H9 (cell line): Measurements from ENCODE around the gene ELP1. TPM values are rescaled to one million over a fixed set of nuclear protein-coding genes. Genes with fewer than 3 reads are reported as not detected.

ENCODE experiments used
- DNase-seq: peaks from one replicate; pipeline ENCODE4 v3.0.0-alpha.2; 2017
- H2AFZ ChIP-seq: one replicate; pipeline ENCODE4 v1.6.1; 2013; ENCODE audit warnings: mild to moderate bottlenecking, low read length, control low read depth, moderate library complexity
- H2AK5ac ChIP-seq: 2 replicates; pipeline ENCODE4 v1.6.1; 2013; ENCODE audit warnings: low read length, control low read depth, mixed read lengths; ENCODE audit not compliant: insufficient read length
- H2BK120ac ChIP-seq: one replicate; pipeline ENCODE4 v1.6.1; 2013; ENCODE audit warnings: low read depth, mild to moderate bottlenecking, low read length, control low read depth, inconsistent platforms; ENCODE audit not compliant: poor library complexity, severe bottlenecking
- H2BK12ac ChIP-seq: 2 replicates; pipeline ENCODE4 v1.6.1; 2013; ENCODE audit warnings: low read length, control low read depth, mixed read lengths, low read depth; ENCODE audit not compliant: insufficient read length
- H2BK15ac ChIP-seq: 2 replicates; pipeline ENCODE4 v1.6.1; 2013; ENCODE audit warnings: low read depth, low read length, control low read depth
- H2BK20ac ChIP-seq: one replicate; pipeline ENCODE4 v1.6.1; 2013; ENCODE audit warnings: low read depth, mild to moderate bottlenecking, low read length, control low read depth, inconsistent platforms; ENCODE audit not compliant: poor library complexity, severe bottlenecking
- H2BK5ac ChIP-seq: 2 replicates; pipeline ENCODE4 v1.6.1; 2013; ENCODE audit warnings: low read length, control low read depth, mixed read lengths; ENCODE audit not compliant: insufficient read length
- H3K14ac ChIP-seq: 2 replicates; pipeline ENCODE4 v1.6.1; 2013; ENCODE audit warnings: low read length, control low read depth; ENCODE audit not compliant: insufficient read depth
- H3K18ac ChIP-seq: 2 replicates; pipeline ENCODE4 v1.6.1; 2013; ENCODE audit warnings: low read depth, mild to moderate bottlenecking, mixed read lengths, low read length, control low read depth; ENCODE audit not compliant: insufficient read length
- H3K23ac ChIP-seq: 2 replicates; pipeline ENCODE4 v1.6.1; 2013; ENCODE audit warnings: low read length, control low read depth, mixed read lengths, low read depth; ENCODE audit not compliant: insufficient read length
- H3K23me2 ChIP-seq: 2 replicates; pipeline ENCODE4 v1.6.1; 2013; ENCODE audit warnings: low read depth, mild to moderate bottlenecking, mixed read lengths, low read length, control low read depth; ENCODE audit not compliant: insufficient read length, poor library complexity, severe bottlenecking
- H3K27ac ChIP-seq: 2 replicates; pipeline ENCODE4 v1.5.1; 2013; ENCODE audit warnings: low read length, control low read depth, mixed read lengths, low read depth; ENCODE audit not compliant: insufficient read length
- H3K27me3 ChIP-seq: 2 replicates; pipeline ENCODE4 v1.6.1; 2013; ENCODE audit warnings: low read length, control low read depth, inconsistent platforms; ENCODE audit not compliant: insufficient read depth
- H3K4ac ChIP-seq: 2 replicates; pipeline ENCODE4 v1.6.1; 2013; ENCODE audit warnings: low read depth, mild to moderate bottlenecking, control low read depth, inconsistent platforms, low read length, moderate library complexity
- H3K4me1 ChIP-seq: 2 replicates; pipeline ENCODE4 v1.6.1; 2013; ENCODE audit warnings: low read length, control low read depth, inconsistent platforms; ENCODE audit not compliant: insufficient read depth
- H3K4me2 ChIP-seq: 2 replicates; pipeline ENCODE4 v1.6.1; 2013; ENCODE audit warnings: low read length, control low read depth, mixed read lengths; ENCODE audit not compliant: insufficient read length, insufficient read depth
- H3K56ac ChIP-seq: 2 replicates; pipeline ENCODE4 v1.6.1; 2013; ENCODE audit warnings: low read depth, mild to moderate bottlenecking, mixed read lengths, low read length, control low read depth; ENCODE audit not compliant: insufficient read length
- H3K79me1 ChIP-seq: 2 replicates; pipeline ENCODE4 v1.6.1; 2013; ENCODE audit warnings: low read depth, mild to moderate bottlenecking, moderate library complexity, low read length, control low read depth, inconsistent platforms; ENCODE audit not compliant: insufficient read depth, poor library complexity, severe bottlenecking
- H3K79me2 ChIP-seq: 2 replicates; pipeline ENCODE4 v1.6.1; 2013; ENCODE audit warnings: low read length, control low read depth, inconsistent platforms; ENCODE audit not compliant: insufficient read depth
- H3K9ac ChIP-seq: 2 replicates; pipeline ENCODE4 v1.6.1; 2013; ENCODE audit warnings: low read length, control low read depth, mixed read lengths; ENCODE audit not compliant: insufficient read length; ENCODE audit errors: extremely low read depth
- H3K9me3 ChIP-seq: one replicate; pipeline ENCODE4 v1.6.1; 2013; ENCODE audit warnings: low read depth, low read length, inconsistent platforms; ENCODE audit not compliant: control insufficient read depth
- H3T11ph ChIP-seq: one replicate; pipeline ENCODE4 v1.6.1; 2013; ENCODE audit warnings: mild to moderate bottlenecking, low read length, control low read depth, inconsistent platforms
- H4K20me1 ChIP-seq: one replicate; pipeline ENCODE4 v1.6.1; 2013; ENCODE audit not compliant: control insufficient read depth, insufficient read length, insufficient read depth
- H4K5ac ChIP-seq: 2 replicates; pipeline ENCODE4 v1.6.1; 2013; ENCODE audit warnings: low read depth, mild to moderate bottlenecking, mixed read lengths, low read length, control low read depth; ENCODE audit not compliant: insufficient read length
- H4K8ac ChIP-seq: replicated peaks from 2 replicates; pipeline ENCODE4 v1.6.1; 2013; ENCODE audit warnings: low read length, control low read depth, mixed read lengths, low read depth; ENCODE audit not compliant: insufficient read length
- H4K91ac ChIP-seq: 2 replicates; pipeline ENCODE4 v1.6.1; 2013; ENCODE audit warnings: low read depth, mild to moderate bottlenecking, moderate library complexity, mixed read lengths, low read length, control low read depth; ENCODE audit not compliant: insufficient read length
- H3K27ac Mint-ChIP-seq, 3 experiments: 2 replicates in 2 of 3; 3 replicates in 1 of 3; pipeline ENCODE4 v1.8.0; 2020 to 2021; ENCODE audit warnings: mixed read lengths in 3 of 3, mild to moderate bottlenecking in 1 of 3, moderate library complexity in 1 of 3
- H3K27me3 Mint-ChIP-seq: 2 replicates; pipeline ENCODE4 v1.8.0; 2021; ENCODE audit warnings: low read depth, mild to moderate bottlenecking, moderate library complexity, mixed read lengths
- H3K36me3 Mint-ChIP-seq, 3 experiments: 2 replicates in 2 of 3; 3 replicates in 1 of 3; pipeline ENCODE4 v1.8.0; 2020 to 2021; ENCODE audit warnings: low read depth in 3 of 3, mixed read lengths in 3 of 3; ENCODE audit not compliant: insufficient read depth in 1 of 3
- H3K4me1 Mint-ChIP-seq, 2 experiments: 2 replicates each; pipeline ENCODE4 v1.8.0; 2020; ENCODE audit warnings: mixed read lengths in 2 of 2
- H3K4me3 Mint-ChIP-seq, 2 experiments: 2 replicates in 1 of 2; 3 replicates in 1 of 2; pipeline ENCODE4 v1.8.0; 2020 to 2021; ENCODE audit warnings: mild to moderate bottlenecking in 2 of 2, mixed read lengths in 2 of 2, moderate library complexity in 1 of 2
- H3K9me3 Mint-ChIP-seq, 2 experiments: 2 replicates in 1 of 2; 3 replicates in 1 of 2; pipeline ENCODE4 v1.8.0; 2020; ENCODE audit warnings: mild to moderate bottlenecking in 2 of 2, mixed read lengths in 2 of 2, moderate library complexity in 1 of 2
- WGBS: extraction: QIAGEN DNeasy Blood & Tissue Kit; methylation state at CpG from one replicate; pipeline ENCODE4 v1.1.7; 2013; ENCODE audit warnings: missing lambda C conversion rate, low lambda C conversion rate, mixed read lengths; ENCODE audit not compliant: insufficient read length; ENCODE audit errors: extremely low coverage; 5-methylcytosine and 5-hydroxymethylcytosine counted together
- total RNA-seq: library from RNA; stranded (reverse); gene quantifications from 2 replicates; pipeline ENCODE4 v1.2.1, GENCODE V29; 2021
- TF ChIP-seq, protein P1 (sequence below): fragments of 200-600 bp; sonication (generic); conservative IDR thresholded peaks from 3 replicates; pipeline ENCODE4 v1.8.0; 2021; ENCODE audit warnings: antibody characterized with exemption, mild to moderate bottlenecking

Gene ELP1
- total RNA-seq, 1 experiment from 2014 or later, result 38.7 TPM

DNA sequence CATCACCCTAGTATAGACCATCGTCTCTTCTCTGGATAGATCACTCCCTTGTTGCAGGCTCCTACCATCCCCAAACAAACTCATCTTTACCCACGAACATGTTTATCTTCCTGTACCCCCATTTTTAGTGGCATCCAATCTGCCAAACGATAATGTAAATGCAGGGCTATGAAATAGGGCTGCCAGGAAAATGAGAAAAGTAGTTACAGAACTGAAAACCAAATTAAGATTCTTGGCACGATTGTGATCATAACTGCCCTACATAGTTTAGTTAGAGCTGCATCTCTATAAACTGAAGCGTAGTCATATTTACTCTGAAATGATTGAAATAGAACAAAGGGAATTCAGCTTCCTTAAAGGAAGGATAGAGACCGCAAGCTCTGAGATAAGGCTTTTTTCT, 26.4 kb upstream of the ELP1 start:
- no peak for DNase-seq
- no peak overlapping the region for H3K23ac ChIP-seq
- H4K8ac ChIP-seq, result no peak overlapping the region
- H4K20me1 ChIP-seq, result no peaks in the 10 kb centered on the region
- H3K27me3 Mint-ChIP-seq, result no peaks in the 10 kb centered on the region
- H3K79me2 ChIP-seq, result no peaks in the 10 kb centered on the region
- TF ChIP-seq, protein P1, sequence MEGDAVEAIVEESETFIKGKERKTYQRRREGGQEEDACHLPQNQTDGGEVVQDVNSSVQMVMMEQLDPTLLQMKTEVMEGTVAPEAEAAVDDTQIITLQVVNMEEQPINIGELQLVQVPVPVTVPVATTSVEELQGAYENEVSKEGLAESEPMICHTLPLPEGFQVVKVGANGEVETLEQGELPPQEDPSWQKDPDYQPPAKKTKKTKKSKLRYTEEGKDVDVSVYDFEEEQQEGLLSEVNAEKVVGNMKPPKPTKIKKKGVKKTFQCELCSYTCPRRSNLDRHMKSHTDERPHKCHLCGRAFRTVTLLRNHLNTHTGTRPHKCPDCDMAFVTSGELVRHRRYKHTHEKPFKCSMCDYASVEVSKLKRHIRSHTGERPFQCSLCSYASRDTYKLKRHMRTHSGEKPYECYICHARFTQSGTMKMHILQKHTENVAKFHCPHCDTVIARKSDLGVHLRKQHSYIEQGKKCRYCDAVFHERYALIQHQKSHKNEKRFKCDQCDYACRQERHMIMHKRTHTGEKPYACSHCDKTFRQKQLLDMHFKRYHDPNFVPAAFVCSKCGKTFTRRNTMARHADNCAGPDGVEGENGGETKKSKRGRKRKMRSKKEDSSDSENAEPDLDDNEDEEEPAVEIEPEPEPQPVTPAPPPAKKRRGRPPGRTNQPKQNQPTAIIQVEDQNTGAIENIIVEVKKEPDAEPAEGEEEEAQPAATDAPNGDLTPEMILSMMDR, result no peak
- H2AFZ ChIP-seq, result no peak overlapping the region
- H3K4me2 ChIP-seq, result no peak overlapping the region
- H3K27me3 ChIP-seq, result no peaks in the 10 kb centered on the region
- H3K14ac ChIP-seq, result no peak overlapping the region
- H3K9ac ChIP-seq, result no peak overlapping the region
- no peaks in the 10 kb centered on the region for H3K9me3 ChIP-seq
- H2BK5ac ChIP-seq, result no peak overlapping the region
- H3K18ac ChIP-seq, result no peak overlapping the region
- H3K27ac Mint-ChIP-seq, result no peak overlapping the region
- no peaks in the 10 kb centered on the region for H3K79me1 ChIP-seq
- no peak overlapping the region for H2BK12ac ChIP-seq
- H3K4me1 ChIP-seq, result no peaks in the 10 kb centered on the region
- no peak overlapping the region for H4K5ac ChIP-seq
- H3K56ac ChIP-seq, result no peak overlapping the region
- H3K4me3 Mint-ChIP-seq, result no peak overlapping the region
- peaks cover 0 to 9% (median 6%) of the 10 kb centered on the region in 3 experiments; a peak in 6 of 7 replicates for H3K36me3 Mint-ChIP-seq
- H3K9me3 Mint-ChIP-seq, result no peaks in the 10 kb centered on the region
- H2AK5ac ChIP-seq, result no peak overlapping the region
- H3K4ac ChIP-seq, result no peak overlapping the region
- no peaks in the 10 kb centered on the region for H3K23me2 ChIP-seq
- H4K91ac ChIP-seq, result no peak overlapping the region
- H2BK20ac ChIP-seq, result no peak overlapping the region
- no peaks in the 10 kb centered on the region for H3K4me1 Mint-ChIP-seq
- H2BK120ac ChIP-seq, result no peak overlapping the region
- H2BK15ac ChIP-seq, result no peak overlapping the region
- no peak overlapping the region for H3T11ph ChIP-seq
- WGBS, result no CpG with 5 or more reads among the region's 6 CpGs
- H3K27ac ChIP-seq, result no peak overlapping the region
